VCaP (cell line): ENCODE measurements around the gene ERC2.

Experiments
- H3K27ac ChIP-seq: fragments of 450-650 bp; 2 replicates; pipeline ENCODE4 v1.5.1; 2017
- CTCF ChIP-seq: fragments of 450-650 bp; conservative IDR thresholded peaks from 2 replicates; pipeline ENCODE4 v1.5.1; 2017; ENCODE audit warnings: mild to moderate bottlenecking, moderate library complexity

The ERC2 gene

GRCh38 chr3:55571913-55572312 lies 896.4 kb downstream of the ERC2 start:
- no peak for TF ChIP-seq CTCF

GRCh38 chr3:55571216-55571813 lies 897.0 kb downstream of the ERC2 start:
- no peak overlapping the region for H3K27ac ChIP-seq
- no peak for TF ChIP-seq CTCF

More at GRCh38 chr3:55571913-55572312, 896.4 kb downstream of the ERC2 start:
- H3K27ac ChIP-seq: no peak overlapping the region

GRCh38 chr3:55570271-55570711 lies 898.0 kb downstream of the ERC2 start:
- H3K27ac ChIP-seq: peak overlapping the region; percentile 71
- no peak for TF ChIP-seq CTCF

GRCh38 chr3:55569033-55569599 lies 899.2 kb downstream of the ERC2 start:
- peak overlapping the region; percentile 71 for H3K27ac ChIP-seq
- no peak for TF ChIP-seq CTCF

- TF ChIP-seq CTCF: no peak
- H3K27ac ChIP-seq: no peak overlapping the region; the same call in 1 of the 2 replicates
Measured at GRCh38 chr3:55567615-55568014, 900.7 kb downstream of the ERC2 start.

GRCh38 chr3:55567121-55567520 lies 901.1 kb downstream of the ERC2 start:
- TF ChIP-seq CTCF: no peak
- H3K27ac ChIP-seq: no peak overlapping the region

GRCh38 chr3:55565521-55565920 lies 902.7 kb downstream of the ERC2 start:
- H3K27ac ChIP-seq: no peak overlapping the region
- TF ChIP-seq CTCF: no peak
